ENCODE data around the gene TNRC6C. TPM values are rescaled to one million over a fixed set of nuclear protein-coding genes. Genes with fewer than 3 reads are reported as not detected.

Gene TNRC6C
- total and polyA plus RNA-seq, 2 of the 13 experiments (the other 11 are each of a cell fraction or from before 2014, with no cell fraction given), result 0.66 to 4.9 TPM

GRCh38 chr17:77935121-77935571, 23.4 kb upstream of the TNRC6C start (continued):
- 0 out of 2 replicates have a peak, but pooled peaks have one; percentile 18 for TF ChIP-seq ZNF574 (CRISPR knock-in tag; IDR thresholded peaks at IDR 0.05)
- TF ChIP-seq SP4 (CRISPR knock-in tag; IDR thresholded peaks at IDR 0.05), result no peak
- TF ChIP-seq ZNF570 (CRISPR knock-in tag; IDR thresholded peaks at IDR 0.05; ENCODE audit: borderline replicate concordance), result no peak
- TF ChIP-seq ZNF451 (CRISPR knock-in tag; IDR thresholded peaks at IDR 0.05), result no peak
- TF ChIP-seq ZNF629 (CRISPR knock-in tag; conservative IDR thresholded peaks at IDR 0.05), result peak; percentile 33; the same call in 1 of the 2 replicates
- TF ChIP-seq MTERF4 (CRISPR knock-in tag; IDR thresholded peaks at IDR 0.05), result no peak
- TF ChIP-seq REXO4 (CRISPR knock-in tag; IDR thresholded peaks at IDR 0.05; ENCODE audit: borderline replicate concordance), result no peak
- no peak for TF ChIP-seq ZNF777 (CRISPR knock-in tag; IDR thresholded peaks at IDR 0.05)
- TF ChIP-seq FOXK1 (CRISPR knock-in tag; IDR thresholded peaks at IDR 0.05; ENCODE audit: borderline replicate concordance, low read depth), result no peak
- no peak for TF ChIP-seq CERS6 (CRISPR knock-in tag; IDR thresholded peaks at IDR 0.05)
- no peak for TF ChIP-seq THAP9 (CRISPR knock-in tag; IDR thresholded peaks at IDR 0.05; ENCODE audit: borderline replicate concordance)
- TF ChIP-seq PAXIP1 (CRISPR knock-in tag; conservative IDR thresholded peaks at IDR 0.05), result peak; percentile 64
- no peak for TF ChIP-seq NFYB (CRISPR knock-in tag; IDR thresholded peaks at IDR 0.05)
- TF ChIP-seq ISX (CRISPR knock-in tag; conservative IDR thresholded peaks at IDR 0.05), result no peak
- no peak for TF ChIP-seq EZH2 (conservative IDR thresholded peaks at IDR 0.05; ENCODE audit: low read depth, low read length)
- TF ChIP-seq ZNF781 (CRISPR knock-in tag; IDR thresholded peaks at IDR 0.05; ENCODE audit: borderline replicate concordance, not compliant biosample characterization), result no peak
- TF ChIP-seq EEA1 (CRISPR knock-in tag; IDR thresholded peaks at IDR 0.05; ENCODE audit: borderline replicate concordance), result no peak
- TF ChIP-seq ZNF670 (CRISPR knock-in tag; IDR thresholded peaks at IDR 0.05; ENCODE audit: borderline replicate concordance), result no peak
